Fibroblast of villous mesenchyme (primary cell): ENCODE results near the gene TNPO3. TPM values are rescaled to one million over a fixed set of nuclear protein-coding genes. Genes with fewer than 3 reads are reported as not detected.

ENCODE experiments used
- DNase-seq: peaks from one replicate; pipeline ENCODE4 v3.0.0-alpha.2; 2010; ENCODE audit warnings: low read depth
- H3K4me3 ChIP-seq: 2 replicates; pipeline ENCODE4 v1.5.1; 2011; ENCODE audit warnings: low read depth, mild to moderate bottlenecking, low read length
- total RNA-seq: library from RNA; depleted of rRNA; stranded (reverse); fragments of >200 nt; gene quantifications from 2 replicates; pipeline ENCODE4 v1.2.3, GENCODE V29; 2012
- TF ChIP-seq, protein P1 (sequence below): IDR thresholded peaks from 2 replicates; pipeline ENCODE4 v1.5.1; 2012; ENCODE audit warnings: low read depth, mild to moderate bottlenecking, low read length; ENCODE audit not compliant: insufficient read depth

TNPO3 gene
- total RNA-seq, 1 donor = 60.9 TPM

DNA sequence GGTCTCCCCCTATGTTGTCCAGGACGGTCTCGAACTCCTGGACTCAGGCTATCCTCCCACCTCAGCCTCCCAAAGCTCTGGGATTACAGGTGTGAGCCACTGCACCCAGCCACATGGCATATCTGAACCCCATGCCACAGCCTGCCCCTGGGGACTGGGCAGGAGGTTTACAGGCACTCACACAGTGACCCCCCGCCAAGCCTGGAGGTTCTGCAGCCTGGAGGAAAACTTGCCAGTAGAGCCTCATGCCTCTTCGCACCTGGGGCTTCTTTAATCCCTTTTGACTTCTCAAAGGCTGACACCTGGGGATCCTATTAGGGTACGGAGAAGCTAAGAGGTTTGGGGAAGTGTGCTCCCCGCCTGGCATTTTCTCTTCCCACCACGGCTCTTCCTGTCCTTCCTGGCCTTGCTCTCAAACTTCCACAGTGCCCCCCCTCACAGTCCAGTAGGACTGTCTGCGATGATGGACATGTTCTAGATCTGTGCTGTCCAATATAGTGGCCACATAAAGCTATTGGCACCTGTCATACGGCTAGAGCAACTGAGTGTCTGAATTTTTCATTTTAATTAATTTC, 133.0 kb downstream of the TNPO3 start:
- TF ChIP-seq, protein P1, sequence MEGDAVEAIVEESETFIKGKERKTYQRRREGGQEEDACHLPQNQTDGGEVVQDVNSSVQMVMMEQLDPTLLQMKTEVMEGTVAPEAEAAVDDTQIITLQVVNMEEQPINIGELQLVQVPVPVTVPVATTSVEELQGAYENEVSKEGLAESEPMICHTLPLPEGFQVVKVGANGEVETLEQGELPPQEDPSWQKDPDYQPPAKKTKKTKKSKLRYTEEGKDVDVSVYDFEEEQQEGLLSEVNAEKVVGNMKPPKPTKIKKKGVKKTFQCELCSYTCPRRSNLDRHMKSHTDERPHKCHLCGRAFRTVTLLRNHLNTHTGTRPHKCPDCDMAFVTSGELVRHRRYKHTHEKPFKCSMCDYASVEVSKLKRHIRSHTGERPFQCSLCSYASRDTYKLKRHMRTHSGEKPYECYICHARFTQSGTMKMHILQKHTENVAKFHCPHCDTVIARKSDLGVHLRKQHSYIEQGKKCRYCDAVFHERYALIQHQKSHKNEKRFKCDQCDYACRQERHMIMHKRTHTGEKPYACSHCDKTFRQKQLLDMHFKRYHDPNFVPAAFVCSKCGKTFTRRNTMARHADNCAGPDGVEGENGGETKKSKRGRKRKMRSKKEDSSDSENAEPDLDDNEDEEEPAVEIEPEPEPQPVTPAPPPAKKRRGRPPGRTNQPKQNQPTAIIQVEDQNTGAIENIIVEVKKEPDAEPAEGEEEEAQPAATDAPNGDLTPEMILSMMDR = no peak
- no peak for DNase-seq
- H3K4me3 ChIP-seq = no peak overlapping the region

DNA sequence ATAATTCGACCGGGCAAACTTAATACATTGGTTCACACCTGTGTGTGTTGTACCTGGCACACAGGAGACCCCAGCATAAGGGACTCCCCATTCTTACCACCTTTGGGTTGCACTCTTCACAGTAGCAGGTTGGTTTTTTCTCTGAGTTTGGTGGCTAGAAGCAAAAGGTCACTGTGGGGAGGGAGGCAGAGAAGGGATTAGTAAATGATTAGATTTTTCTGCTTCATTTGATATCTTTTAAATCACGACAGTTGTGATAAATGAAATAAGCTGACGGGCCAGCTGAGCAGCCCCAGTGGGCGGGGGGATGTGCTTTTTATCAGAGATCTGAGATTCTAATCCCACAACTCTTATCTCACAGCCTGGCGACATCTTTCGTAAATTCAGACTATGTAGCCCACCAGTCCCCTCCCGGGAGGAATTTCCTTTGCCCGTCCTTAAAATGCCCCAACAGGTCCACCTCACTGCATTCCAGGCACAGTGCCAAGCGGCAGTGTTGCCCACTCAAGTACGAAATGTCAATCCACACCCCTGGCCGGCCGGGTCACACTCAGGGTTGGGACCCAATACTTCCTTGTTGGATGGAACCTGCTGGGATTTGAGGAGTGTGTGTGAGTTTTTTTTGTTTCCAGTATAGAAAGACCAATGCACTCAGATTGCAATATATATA, 133.9 kb downstream of the TNPO3 start:
- DNase-seq = no peak

DNA sequence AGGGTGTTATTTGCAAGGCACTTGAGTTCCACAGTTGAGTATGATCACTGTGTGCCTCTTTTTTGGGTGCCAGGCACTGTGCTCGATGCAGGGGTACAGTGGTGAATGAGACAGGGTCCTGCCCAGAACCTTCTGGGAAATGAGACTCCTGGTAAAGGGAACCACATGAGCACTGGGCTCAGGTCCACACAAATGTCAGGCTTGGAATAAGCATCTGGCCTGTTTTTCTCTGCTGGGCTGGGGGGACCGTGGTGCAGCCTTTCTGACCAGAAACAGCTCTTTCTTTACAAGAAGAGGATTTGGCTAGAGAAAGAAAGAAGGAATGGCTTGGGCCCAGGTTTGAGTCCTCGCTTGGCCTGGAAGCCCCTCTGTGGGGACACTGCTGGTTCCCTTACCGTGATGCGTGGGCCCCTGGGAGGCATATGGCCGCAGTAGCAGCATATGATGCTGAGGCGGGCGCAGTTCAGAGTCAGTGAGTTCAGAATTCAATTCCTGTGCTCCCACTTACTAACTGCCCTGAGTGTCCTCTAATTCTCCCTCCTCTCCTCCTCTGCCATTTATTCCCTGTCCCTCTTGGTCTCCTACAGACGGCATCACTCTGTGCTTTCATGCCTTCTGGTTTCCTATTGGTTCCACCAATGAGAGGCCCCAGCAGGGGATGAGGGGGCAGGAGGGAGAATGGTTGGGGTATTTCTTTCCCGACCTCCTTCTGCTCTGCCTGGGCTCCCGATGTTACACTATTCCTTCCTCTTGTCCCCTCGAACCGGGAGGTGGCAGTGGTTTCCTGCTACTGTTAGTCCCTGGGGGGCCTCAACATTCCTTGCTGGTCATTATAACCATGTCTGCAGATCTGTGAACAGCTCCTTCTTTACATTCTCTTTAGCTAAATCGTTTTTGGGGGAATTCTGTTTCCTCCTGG, 134.8 kb downstream of the TNPO3 start:
- no peak overlapping the region for H3K4me3 ChIP-seq
- DNase-seq = no peak
- TF ChIP-seq, protein P1 = no peak

More for the DNA sequence above, 133.9 kb downstream of the TNPO3 start:
- H3K4me3 ChIP-seq = no peak overlapping the region
- TF ChIP-seq, protein P1 = no peak

DNA sequence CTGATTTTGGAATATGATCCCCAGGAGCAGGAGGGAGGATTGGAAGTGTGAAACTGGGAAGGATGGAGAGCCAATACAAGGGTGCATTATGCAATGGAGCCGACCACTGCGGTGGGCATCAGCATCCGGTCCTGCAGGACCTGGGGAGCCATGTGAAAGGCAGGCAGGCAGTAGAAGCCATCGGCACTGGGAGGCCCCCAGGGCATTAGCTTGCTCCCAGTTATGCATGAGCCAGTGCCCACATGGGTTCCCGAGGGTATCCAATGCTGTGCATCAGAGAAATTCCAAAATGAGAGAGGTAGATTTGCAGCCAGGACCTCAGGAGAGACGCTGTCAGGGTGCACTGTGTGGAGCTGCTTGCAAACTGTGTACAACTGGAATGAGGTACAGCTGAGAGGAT, 135.7 kb downstream of the TNPO3 start:
- no peak for DNase-seq
- TF ChIP-seq, protein P1 = no peak
- H3K4me3 ChIP-seq = no peak overlapping the region

DNA sequence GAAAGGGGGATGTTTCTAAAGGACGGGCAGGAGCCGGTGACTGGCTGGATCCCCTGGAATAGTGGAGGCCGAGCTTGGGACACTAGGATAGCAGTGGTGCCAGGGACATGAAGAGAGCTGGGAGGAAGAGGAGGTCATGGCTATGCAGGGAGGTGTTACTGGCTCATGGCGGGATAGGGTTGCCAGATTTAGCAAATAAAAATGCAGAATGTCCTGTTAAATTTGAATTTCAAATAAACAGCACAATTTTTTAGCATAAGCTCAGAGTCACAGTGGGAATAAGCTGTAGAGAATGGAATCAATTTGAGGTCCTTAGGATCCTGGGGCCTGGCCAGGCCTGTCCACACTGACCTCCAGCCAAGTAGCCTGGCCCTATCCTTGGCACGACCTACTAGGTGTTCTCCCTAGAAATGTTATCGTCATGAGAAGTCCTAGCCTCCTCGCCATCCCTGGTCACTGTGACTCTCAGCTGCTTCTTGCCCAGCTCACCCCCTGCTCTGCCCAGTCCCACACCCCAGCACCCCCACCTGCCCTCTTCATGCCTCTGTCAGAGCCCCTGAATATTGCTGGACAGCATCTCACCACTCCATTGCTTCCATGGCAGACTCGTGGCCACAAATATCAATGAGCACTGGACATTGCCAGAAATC, 136.8 kb downstream of the TNPO3 start:
- TF ChIP-seq, protein P1 = no peak
- H3K4me3 ChIP-seq = no peak overlapping the region

DNA sequence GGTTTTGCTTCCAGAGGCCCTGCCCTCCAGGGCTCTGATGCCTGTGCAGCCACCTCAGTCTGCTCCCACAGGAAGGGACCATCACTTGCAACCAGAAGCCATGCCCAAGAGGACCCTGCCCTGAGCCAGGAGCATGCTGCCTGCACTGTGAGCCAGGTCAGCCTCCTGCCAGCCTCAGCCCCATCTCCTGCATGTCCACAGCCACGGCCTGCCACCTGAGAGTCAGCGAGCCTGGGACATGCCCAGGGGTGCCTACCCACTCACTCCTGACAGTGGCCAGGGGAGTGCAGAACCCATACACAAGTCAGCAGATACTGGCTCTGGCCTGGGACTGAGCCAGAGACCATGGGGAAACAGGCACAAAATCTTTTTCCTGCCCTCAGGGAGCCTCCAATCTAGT, 137.8 kb downstream of the TNPO3 start:
- DNase-seq = no peak
- TF ChIP-seq, protein P1 = no peak
- H3K4me3 ChIP-seq = no peak overlapping the region

More for the DNA sequence above, 136.8 kb downstream of the TNPO3 start:
- DNase-seq = no peak
